GM06990 (cell line): ENCODE measurements around the gene DNAJB11.

Experiments
- DNase-seq: peaks from one replicate; pipeline ENCODE4 v3.0.0-alpha.2; 2011; ENCODE audit not compliant: insufficient read length; ENCODE audit errors: extremely low read depth
- H3K27me3 ChIP-seq: replicated peaks from 2 replicates; pipeline ENCODE4 v1.6.0; 2011; ENCODE audit warnings: low read length; ENCODE audit not compliant: control insufficient read depth, insufficient read depth
- H3K36me3 ChIP-seq: 2 replicates; pipeline ENCODE4 v1.5.1; 2011; ENCODE audit warnings: low read length; ENCODE audit not compliant: control insufficient read depth, insufficient read depth
- H3K4me3 ChIP-seq: replicated peaks from 2 replicates; pipeline ENCODE4 v1.5.1; 2011; ENCODE audit warnings: low read depth, mild to moderate bottlenecking, control low read depth, low read length
- TF ChIP-seq, protein P1 (sequence below): IDR thresholded peaks from 2 replicates; pipeline ENCODE4 v1.5.1; 2011; ENCODE audit warnings: low read length, control low read depth, mild to moderate bottlenecking, inconsistent platforms; ENCODE audit not compliant: insufficient read depth, poor library complexity, severe bottlenecking

The DNAJB11 gene

DNA sequence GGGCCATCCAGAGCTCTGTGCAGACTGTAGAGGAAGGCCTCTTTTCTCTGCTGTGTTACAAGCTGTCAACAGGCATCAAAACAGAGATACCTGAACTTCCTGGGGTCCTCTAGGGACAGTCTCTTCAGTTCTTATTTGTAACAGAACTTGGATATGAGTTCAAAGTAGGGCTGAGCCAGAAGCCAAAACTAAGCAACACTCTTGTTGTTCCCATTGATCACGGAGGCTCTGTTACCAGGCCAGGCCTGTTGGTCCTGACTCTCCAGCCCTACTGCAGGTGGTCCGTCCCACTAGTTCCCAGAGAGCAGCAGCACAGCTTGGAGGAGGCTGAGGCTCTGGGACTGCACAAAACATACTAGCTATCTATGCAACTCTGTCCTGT lies 29.3 kb downstream of the DNAJB11 start:
- Histone ChIP-seq H3K27me3 (no peaks in the 10 kb centered on the region), H3K36me3 (no peaks in the 10 kb centered on the region), H3K4me3 (no peak overlapping the region)
- DNase-seq = no peak
- TF ChIP-seq, protein P1, sequence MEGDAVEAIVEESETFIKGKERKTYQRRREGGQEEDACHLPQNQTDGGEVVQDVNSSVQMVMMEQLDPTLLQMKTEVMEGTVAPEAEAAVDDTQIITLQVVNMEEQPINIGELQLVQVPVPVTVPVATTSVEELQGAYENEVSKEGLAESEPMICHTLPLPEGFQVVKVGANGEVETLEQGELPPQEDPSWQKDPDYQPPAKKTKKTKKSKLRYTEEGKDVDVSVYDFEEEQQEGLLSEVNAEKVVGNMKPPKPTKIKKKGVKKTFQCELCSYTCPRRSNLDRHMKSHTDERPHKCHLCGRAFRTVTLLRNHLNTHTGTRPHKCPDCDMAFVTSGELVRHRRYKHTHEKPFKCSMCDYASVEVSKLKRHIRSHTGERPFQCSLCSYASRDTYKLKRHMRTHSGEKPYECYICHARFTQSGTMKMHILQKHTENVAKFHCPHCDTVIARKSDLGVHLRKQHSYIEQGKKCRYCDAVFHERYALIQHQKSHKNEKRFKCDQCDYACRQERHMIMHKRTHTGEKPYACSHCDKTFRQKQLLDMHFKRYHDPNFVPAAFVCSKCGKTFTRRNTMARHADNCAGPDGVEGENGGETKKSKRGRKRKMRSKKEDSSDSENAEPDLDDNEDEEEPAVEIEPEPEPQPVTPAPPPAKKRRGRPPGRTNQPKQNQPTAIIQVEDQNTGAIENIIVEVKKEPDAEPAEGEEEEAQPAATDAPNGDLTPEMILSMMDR = no peak

DNA sequence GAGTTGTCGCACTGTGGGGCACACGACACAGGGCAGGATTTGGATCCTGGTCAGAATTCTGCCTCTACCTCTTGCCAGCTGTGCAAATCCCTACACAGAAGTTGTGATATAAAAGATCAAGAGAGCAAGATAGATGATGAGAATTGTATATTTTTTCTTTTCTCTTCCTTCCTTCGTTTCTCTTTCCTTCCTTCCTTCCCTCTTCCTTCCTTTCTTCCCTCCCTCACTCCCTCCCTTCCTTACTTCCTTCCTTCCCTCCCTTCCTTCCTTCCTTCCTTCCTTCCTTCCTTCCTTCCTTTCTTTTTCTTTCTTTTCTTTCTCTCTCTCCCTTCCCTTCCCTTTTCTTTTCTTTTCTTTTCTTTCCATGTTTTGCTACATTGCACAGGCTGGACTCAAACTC lies 30.4 kb downstream of the DNAJB11 start:
- H3K27me3 ChIP-seq = no peaks in the 10 kb centered on the region
- no peaks in the 10 kb centered on the region for H3K36me3 ChIP-seq
- TF ChIP-seq, protein P1 = no peak
- no peak overlapping the region for H3K4me3 ChIP-seq
- no peak for DNase-seq

DNA sequence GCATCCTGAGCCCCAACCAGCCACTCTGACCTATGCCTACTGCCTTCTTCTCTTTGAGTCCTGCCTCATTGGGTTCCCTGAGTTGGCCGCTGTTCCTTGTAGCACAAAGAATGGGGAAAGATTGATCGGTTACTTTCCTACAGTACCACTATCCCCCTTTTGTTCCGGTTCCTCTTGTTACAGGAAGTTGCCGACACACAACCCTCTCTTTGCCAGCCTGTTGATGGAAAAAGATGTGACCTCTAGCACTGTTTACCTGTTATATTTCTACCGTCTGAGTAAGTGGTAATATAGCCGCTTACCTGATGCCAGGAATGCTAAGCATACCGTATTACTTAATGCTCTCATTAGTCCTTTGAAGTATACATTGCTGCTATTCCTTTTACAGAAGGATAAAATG lies 32.6 kb downstream of the DNAJB11 start:
- Histone ChIP-seq H3K4me3 (no peak overlapping the region), H3K36me3 (no peaks in the 10 kb centered on the region), H3K27me3 (no peaks in the 10 kb centered on the region)
- DNase-seq = no peak
- TF ChIP-seq, protein P1 = no peak

DNA sequence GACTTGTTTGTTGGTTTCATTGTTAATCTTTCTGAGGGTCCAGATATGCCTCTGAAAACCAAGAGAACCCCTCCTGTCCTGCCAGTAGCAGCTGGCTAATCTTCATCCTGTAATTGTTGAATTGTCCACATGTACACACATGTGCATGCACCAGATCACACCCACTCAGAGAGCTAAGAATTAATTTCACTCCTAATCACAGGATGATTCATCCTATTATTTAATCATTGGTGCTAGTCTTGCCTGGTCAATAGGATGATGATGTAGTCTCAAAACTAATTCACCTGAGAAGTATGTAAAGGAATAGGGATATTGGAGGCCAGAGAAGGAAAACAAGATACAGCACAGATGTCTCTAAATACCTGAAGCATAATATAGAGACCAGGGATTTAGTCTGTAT lies 34.6 kb downstream of the DNAJB11 start:
- no peak for DNase-seq
- no peak overlapping the region for H3K4me3 ChIP-seq
- TF ChIP-seq, protein P1 = no peak

DNA sequence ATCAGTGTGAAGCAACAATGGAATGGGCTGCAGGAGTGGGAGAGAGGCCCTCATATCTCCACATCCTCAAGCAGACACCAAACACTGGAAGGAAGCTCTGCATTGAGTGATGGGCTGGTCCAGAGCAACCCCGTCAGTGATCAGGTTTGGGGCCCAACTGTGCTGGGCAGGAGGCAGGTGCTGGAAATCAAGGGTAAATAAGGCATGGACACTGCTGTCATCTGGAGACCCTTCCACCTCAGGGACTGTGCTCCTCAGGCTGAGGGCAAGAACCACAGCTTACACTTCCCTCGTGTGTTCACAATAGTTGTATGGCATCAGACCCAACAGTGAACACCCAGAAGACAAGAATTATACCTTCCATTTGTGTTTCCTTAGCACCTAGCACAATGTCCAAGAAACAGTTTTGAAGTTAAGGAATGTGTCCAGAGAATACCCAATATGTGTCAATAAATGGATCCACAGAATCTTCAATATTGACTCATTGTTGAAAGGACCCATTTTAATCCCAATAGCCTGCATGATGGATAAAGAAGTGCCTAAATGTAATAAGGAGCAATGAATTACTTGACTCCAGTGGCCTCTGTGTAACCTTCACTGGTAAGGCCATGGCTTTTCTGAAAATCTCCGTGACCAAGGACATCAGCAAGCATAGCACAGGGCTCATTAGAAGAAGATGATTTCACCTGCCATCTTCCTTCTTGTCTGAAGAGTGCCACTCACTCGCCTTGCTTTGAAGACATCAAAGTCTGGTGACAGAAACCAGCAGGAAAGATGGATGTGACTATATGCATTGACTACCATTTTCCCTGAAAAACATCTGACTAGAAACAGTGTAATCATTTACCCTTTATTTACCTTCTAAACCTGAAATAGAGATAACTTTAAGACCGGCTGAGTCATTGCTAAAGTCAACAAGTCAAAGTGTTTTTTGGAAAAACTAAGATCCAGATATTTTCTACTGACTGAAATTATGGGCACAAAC lies 35.3 kb downstream of the DNAJB11 start:
- no peak for DNase-seq
- TF ChIP-seq, protein P1 = no peak
- Histone ChIP-seq H3K27me3 (no peaks in the 10 kb centered on the region), H3K4me3 (no peak overlapping the region), H3K36me3 (no peaks in the 10 kb centered on the region)

More for the DNA sequence above, 34.6 kb downstream of the DNAJB11 start:
- no peaks in the 10 kb centered on the region for H3K36me3 ChIP-seq
- H3K27me3 ChIP-seq = no peaks in the 10 kb centered on the region
